Skeletal muscle tissue (tissue), 5 donors: ENCODE measurements around the gene SASH1. TPM values are rescaled to one million over a fixed set of nuclear protein-coding genes. Genes with fewer than 3 reads are reported as not detected.

ENCODE experiments used
- H3K27ac ChIP-seq: one replicate; pipeline ENCODE4 v1.7.0; 2013; ENCODE audit warnings: mild to moderate bottlenecking, low read depth, low read length, inconsistent platforms
- H3K27me3 ChIP-seq, 3 donors: one replicate each; pipeline ENCODE4 v1.7.0; 2013; ENCODE audit warnings: low read length in 3 of 3; ENCODE audit not compliant: control insufficient read depth in 3 of 3, insufficient read depth in 3 of 3
- H3K36me3 ChIP-seq, 3 donors: one replicate each; pipeline ENCODE4 v1.7.0; 2013; ENCODE audit warnings: low read length in 3 of 3; ENCODE audit not compliant: control insufficient read depth in 3 of 3, insufficient read depth in 3 of 3
- H3K4me1 ChIP-seq, 3 donors: one replicate each; pipeline ENCODE4 v1.7.0; 2013; ENCODE audit warnings: low read length in 3 of 3, mild to moderate bottlenecking in 3 of 3; ENCODE audit not compliant: control insufficient read depth in 3 of 3, insufficient read depth in 3 of 3
- H3K4me3 ChIP-seq, 3 donors: one replicate each; pipeline ENCODE4 v1.7.0; 2013; ENCODE audit warnings: low read length in 3 of 3
- H3K9ac ChIP-seq, 3 donors: one replicate each; pipeline ENCODE4 v1.7.0; 2013; ENCODE audit warnings: low read length in 3 of 3, mild to moderate bottlenecking in 3 of 3, moderate library complexity in 2 of 3, low read depth in 1 of 3
- H3K9me3 ChIP-seq, 3 donors: one replicate each; pipeline ENCODE4 v1.7.0; 2013; ENCODE audit warnings: low read length in 3 of 3; ENCODE audit not compliant: control insufficient read depth in 3 of 3
- small RNA-seq: library from RNA; depleted of rRNA; stranded (forward); fragments of <200 nt; gene quantifications from one replicate; pipeline ENCODE3, GENCODE V24; 2014
- total RNA-seq: library from RNA; depleted of rRNA; stranded (reverse); fragments of >200 nt; gene quantifications from one replicate; pipeline ENCODE4 v1.2.3, GENCODE V29; 2014
- donor health status: Osteomylitis.

SASH1 gene
- total RNA-seq, 1 donor from 2014 or later: 85.1 TPM

GRCh38 chr6:148593813-148594170 is 251.2 kb downstream of the SASH1 start:
- Histone ChIP-seq H3K9ac (no peak overlapping the region), H3K4me1 (no peaks in the 10 kb centered on the region), H3K27ac (no peak overlapping the region), H3K36me3 (no peaks in the 10 kb centered on the region), H3K27me3 (no peaks in the 10 kb centered on the region), H3K4me3 (no peak overlapping the region), H3K9me3 (peaks cover 0 to 2% (median 0%) of the 10 kb centered on the region in 3 donors)

- no peak overlapping the region for H3K9ac ChIP-seq
- H3K4me1 ChIP-seq: no peaks in the 10 kb centered on the region
- no peaks in the 10 kb centered on the region for H3K27me3 ChIP-seq
- H3K9me3 ChIP-seq: no peaks in the 10 kb centered on the region
- no peak overlapping the region for H3K4me3 ChIP-seq
- H3K36me3 ChIP-seq: no peaks in the 10 kb centered on the region
- H3K27ac ChIP-seq: no peak overlapping the region
Measured at GRCh38 chr6:148595550-148595949, 252.9 kb downstream of the SASH1 start.

- no peaks in the 10 kb centered on the region for H3K9me3 ChIP-seq
- H3K36me3 ChIP-seq: no peaks in the 10 kb centered on the region
- no peaks in the 10 kb centered on the region for H3K4me1 ChIP-seq
- H3K27me3 ChIP-seq: no peaks in the 10 kb centered on the region
- no peak overlapping the region for H3K9ac ChIP-seq
- H3K27ac ChIP-seq: no peak overlapping the region
- H3K4me3 ChIP-seq: no peak overlapping the region
Measured at GRCh38 chr6:148596891-148597455, 254.3 kb downstream of the SASH1 start.

- H3K9me3 ChIP-seq: no peaks in the 10 kb centered on the region
- H3K27ac ChIP-seq: no peak overlapping the region
- no peak overlapping the region for H3K4me3 ChIP-seq
Measured at GRCh38 chr6:148598724-148599123, 256.1 kb downstream of the SASH1 start.

GRCh38 chr6:148599967-148600426 is 257.4 kb downstream of the SASH1 start:
- no peaks in the 10 kb centered on the region for H3K4me1 ChIP-seq
- H3K9ac ChIP-seq: no peak overlapping the region
- no peak overlapping the region for H3K4me3 ChIP-seq
- H3K27ac ChIP-seq: no peak overlapping the region
- no peaks in the 10 kb centered on the region for H3K36me3 ChIP-seq
- H3K9me3 ChIP-seq: no peaks in the 10 kb centered on the region
- no peaks in the 10 kb centered on the region for H3K27me3 ChIP-seq

More at GRCh38 chr6:148598724-148599123, 256.1 kb downstream of the SASH1 start:
- Histone ChIP-seq H3K4me1 (no peaks in the 10 kb centered on the region), H3K9ac (no peak overlapping the region), H3K27me3 (no peaks in the 10 kb centered on the region), H3K36me3 (no peaks in the 10 kb centered on the region)

Small RNA genes within 50 kb of the gene (small RNA-seq; reads per million reads assigned to genes)
- gene SNRPEP6: not detected
